Measurements from ENCODE around the gene PTPRU.

The PTPRU gene

GRCh38 chr1:29245876-29246275, 9.6 kb downstream of the PTPRU start:
- DNase-seq (ENCODE audit: low read depth), result no peak

DNA sequence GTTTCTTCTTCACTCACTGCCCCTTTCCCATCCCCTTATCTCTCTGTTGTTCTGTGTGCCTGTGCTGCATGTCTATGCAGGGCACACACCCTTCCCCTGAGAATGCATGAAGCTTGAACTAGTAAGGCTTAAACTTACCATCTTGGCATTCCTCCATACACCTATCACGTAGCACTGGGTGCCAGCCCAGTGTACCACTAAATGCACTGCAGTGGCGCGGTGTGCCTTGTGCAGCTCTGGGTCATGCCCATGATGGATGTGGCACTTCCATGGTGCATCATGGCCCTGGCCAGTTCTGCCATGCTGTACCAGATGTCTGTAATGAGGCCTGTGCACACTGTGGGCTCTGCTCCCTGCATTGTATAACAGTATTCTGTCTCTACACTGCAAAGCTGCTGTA, 10.7 kb downstream of the PTPRU start:
- no peak for DNase-seq (ENCODE audit: low read depth)

GRCh38 chr1:29247571-29248273, 11.4 kb downstream of the PTPRU start:
- no peak for DNase-seq (ENCODE audit: low read depth)

- no peak for DNase-seq (ENCODE audit: low read depth)
Measured at GRCh38 chr1:29248409-29248808, 12.1 kb downstream of the PTPRU start.

GRCh38 chr1:29249170-29249691, 12.9 kb downstream of the PTPRU start:
- DNase-seq (ENCODE audit: low read depth), result peak; percentile 41

DNA sequence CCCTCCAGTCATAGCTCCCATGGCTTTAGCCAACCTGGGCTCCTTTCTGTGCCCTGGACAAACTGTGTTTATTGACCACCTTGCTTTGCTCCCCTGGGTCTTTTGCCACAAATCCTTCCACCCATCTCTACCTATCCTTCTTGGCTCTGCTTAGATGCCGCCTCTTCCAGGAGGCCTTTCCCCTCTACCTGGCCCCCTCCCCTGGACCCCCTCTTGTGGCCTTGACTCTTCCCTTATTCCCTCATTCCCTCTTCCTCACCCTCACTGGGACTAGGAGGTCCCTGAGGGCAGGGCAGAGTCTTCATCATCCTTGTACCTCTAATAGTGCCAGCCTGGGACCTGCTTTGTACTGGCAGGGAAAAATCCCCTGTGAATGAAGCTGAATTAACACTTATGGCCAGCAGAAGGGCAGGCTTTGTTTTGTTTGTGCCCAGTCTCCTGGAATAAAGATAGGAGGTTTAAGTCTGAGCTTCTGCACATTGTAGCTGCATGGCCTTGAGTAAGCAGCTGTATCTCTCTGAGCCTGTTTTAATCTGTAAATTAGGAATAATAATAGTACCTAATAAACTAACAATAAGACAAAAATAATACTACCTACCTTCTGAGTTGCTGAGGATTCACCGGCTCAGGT, 13.7 kb downstream of the PTPRU start:
- DNase-seq (ENCODE audit: low read depth), result no peak

- no peak for DNase-seq (ENCODE audit: low read depth)
Measured at GRCh38 chr1:29251164-29252124, 15.1 kb downstream of the PTPRU start.

DNA sequence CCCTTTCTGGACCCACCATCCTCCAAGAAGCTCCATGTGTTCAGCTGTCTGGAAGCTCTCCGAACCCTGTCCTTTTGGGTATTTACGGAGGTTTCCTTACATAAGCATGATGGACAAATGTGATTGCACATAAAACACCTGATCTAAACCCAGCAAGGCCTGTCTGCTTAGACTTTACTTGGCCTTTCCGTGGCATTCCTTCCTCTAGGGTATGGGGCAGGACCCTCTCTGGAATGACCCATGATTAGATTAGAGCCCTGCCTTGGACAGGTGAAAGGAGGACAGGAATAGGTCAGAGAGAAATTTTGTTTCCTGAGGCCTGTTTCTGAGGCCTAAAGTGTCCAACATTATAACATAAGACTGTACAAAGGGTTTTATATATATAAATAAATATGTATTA, 16.9 kb downstream of the PTPRU start:
- no peak for DNase-seq (ENCODE audit: low read depth)

DNA sequence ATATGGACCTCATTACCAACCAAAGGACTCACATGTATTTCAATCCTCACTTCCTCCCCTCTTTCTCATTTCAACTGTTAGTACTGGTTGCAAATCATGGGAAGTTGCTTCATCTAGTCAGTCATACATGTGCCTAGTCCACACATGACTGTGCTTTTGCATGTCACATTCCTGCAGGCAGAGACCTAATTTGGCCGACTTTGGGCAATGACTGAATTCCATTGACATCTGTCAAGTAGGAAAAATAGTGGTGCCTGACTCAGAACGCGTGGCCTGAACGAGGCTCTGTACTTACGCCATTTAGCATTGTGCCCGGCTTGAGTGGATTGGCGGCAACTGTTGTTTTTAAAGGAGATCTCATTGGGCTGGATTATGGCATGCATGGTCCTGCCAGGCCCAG, 18.0 kb downstream of the PTPRU start:
- DNase-seq (ENCODE audit: low read depth), result no peak

GRCh38 chr1:29255134-29255666, 18.9 kb downstream of the PTPRU start:
- DNase-seq (ENCODE audit: low read depth), result no peak

- DNase-seq (ENCODE audit: low read depth), result no peak
Measured at GRCh38 chr1:29256394-29256793, 20.1 kb downstream of the PTPRU start.

- DNase-seq (ENCODE audit: low read depth), result no peak
Measured at GRCh38 chr1:29256979-29257804, 20.9 kb downstream of the PTPRU start.

- no peak for DNase-seq (ENCODE audit: low read depth)
Measured at GRCh38 chr1:29258189-29258975, 22.1 kb downstream of the PTPRU start.

- DNase-seq (ENCODE audit: low read depth), result no peak
Measured at GRCh38 chr1:29258976-29259801, 22.9 kb downstream of the PTPRU start.

GRCh38 chr1:29259802-29260441, 23.6 kb downstream of the PTPRU start:
- DNase-seq (ENCODE audit: low read depth), result no peak

DNA sequence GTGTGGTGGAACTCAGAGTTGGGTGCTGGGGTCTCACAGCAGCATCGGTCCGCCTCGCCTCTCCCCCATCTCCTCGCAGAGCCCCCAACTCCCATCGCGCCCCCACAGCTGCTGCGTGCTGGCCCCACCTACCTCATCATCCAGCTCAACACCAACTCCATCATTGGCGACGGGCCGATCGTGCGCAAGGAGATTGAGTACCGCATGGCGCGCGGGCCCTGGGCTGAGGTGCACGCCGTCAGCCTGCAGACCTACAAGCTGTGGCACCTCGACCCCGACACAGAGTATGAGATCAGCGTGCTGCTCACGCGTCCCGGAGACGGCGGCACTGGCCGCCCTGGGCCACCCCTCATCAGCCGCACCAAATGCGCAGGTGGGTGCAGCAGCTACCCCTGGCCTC, 24.2 kb downstream of the PTPRU start:
- no peak for DNase-seq (ENCODE audit: low read depth)

- DNase-seq (ENCODE audit: low read depth), result no peak
Measured at GRCh38 chr1:29264773-29265389, 28.6 kb downstream of the PTPRU start.

- DNase-seq (ENCODE audit: low read depth), result no peak
Measured at GRCh38 chr1:29266912-29267311, 30.6 kb downstream of the PTPRU start.

All from CMK (cell line).